Tibial nerve (tissue), 4 donors: ENCODE measurements around the gene FOXP4. TPM values are rescaled to one million over a fixed set of nuclear protein-coding genes. Genes with fewer than 3 reads are reported as not detected.

Source experiments
- DNase-seq, 2 donors: peaks; one replicate each; pipeline ENCODE4 v3.0.0-alpha.2; 2019; ENCODE audit warnings: low spot score in 2 of 2
- H3K27ac ChIP-seq, 4 donors: fragments of 200-600 bp; sonication (generic) in 3 of 4; one replicate each; pipeline ENCODE4 v1.5.1; 2017 to 2019; ENCODE audit warnings: mild to moderate bottlenecking in 1 of 4
- H3K27me3 ChIP-seq, 2 donors: fragments of 200-600 bp; sonication (generic) in 1 of 2; one replicate each; pipeline versions ENCODE4 v1.5.1 to v1.6.0; 2017 to 2019
- H3K36me3 ChIP-seq, 3 donors: fragments of 200-600 bp; sonication (generic); one replicate each; pipeline ENCODE4 v1.5.1; 2018 to 2019
- H3K4me1 ChIP-seq, 4 donors: fragments of 200-600 bp; sonication (generic) in 3 of 4; one replicate each; pipeline ENCODE4 v1.5.1; 2017 to 2019
- H3K4me3 ChIP-seq, 4 donors: fragments of 200-600 bp; sonication (generic) in 3 of 4; one replicate each; pipeline ENCODE4 v1.5.1; 2017 to 2019; ENCODE audit warnings: mild to moderate bottlenecking in 1 of 4, moderate library complexity in 1 of 4
- H3K9me3 ChIP-seq, 4 donors: fragments of 200-600 bp; sonication (generic) in 3 of 4; one replicate each; pipeline ENCODE4 v1.5.1; 2017 to 2019
- CTCF ChIP-seq, 5 experiments: fragments of 200-600 bp in 3 of 5; fragments of 450-650 bp in 2 of 5; sonication (generic) in 3 of 5; IDR thresholded peaks; one replicate each; pipeline ENCODE4 v1.5.1; 2016 to 2019; ENCODE audit warnings: antibody characterized with exemption in 5 of 5, mild to moderate bottlenecking in 3 of 5, moderate library complexity in 2 of 5
- EP300 ChIP-seq, 2 donors: sonication (generic); formaldehyde crosslinking; IDR thresholded peaks; one replicate each; pipeline ENCODE4 v1.6.1; 2017; ENCODE audit warnings: antibody characterized with exemption in 2 of 2, mild to moderate bottlenecking in 1 of 2
- POLR2A ChIP-seq, 2 donors: fragments of 450-650 bp; IDR thresholded peaks; one replicate each; pipeline ENCODE4 v1.6.1; 2017; ENCODE audit warnings: antibody characterized with exemption in 2 of 2, mild to moderate bottlenecking in 2 of 2, moderate library complexity in 2 of 2
- WGBS, 2 donors: methylation state at CpG; one replicate each; pipeline ENCODE4 v1.1.5; 2018; 5-methylcytosine and 5-hydroxymethylcytosine counted together
- total RNA-seq, 4 donors: library from RNA; depleted of rRNA; stranded (reverse); fragments of >200 nt; gene quantifications; one replicate each; pipeline ENCODE4 v1.1.0, GENCODE V29; 2016

Gene FOXP4
- total RNA-seq, 4 donors from 2014 or later, result 11.1 to 16.2 (median 14.7) TPM

DNA sequence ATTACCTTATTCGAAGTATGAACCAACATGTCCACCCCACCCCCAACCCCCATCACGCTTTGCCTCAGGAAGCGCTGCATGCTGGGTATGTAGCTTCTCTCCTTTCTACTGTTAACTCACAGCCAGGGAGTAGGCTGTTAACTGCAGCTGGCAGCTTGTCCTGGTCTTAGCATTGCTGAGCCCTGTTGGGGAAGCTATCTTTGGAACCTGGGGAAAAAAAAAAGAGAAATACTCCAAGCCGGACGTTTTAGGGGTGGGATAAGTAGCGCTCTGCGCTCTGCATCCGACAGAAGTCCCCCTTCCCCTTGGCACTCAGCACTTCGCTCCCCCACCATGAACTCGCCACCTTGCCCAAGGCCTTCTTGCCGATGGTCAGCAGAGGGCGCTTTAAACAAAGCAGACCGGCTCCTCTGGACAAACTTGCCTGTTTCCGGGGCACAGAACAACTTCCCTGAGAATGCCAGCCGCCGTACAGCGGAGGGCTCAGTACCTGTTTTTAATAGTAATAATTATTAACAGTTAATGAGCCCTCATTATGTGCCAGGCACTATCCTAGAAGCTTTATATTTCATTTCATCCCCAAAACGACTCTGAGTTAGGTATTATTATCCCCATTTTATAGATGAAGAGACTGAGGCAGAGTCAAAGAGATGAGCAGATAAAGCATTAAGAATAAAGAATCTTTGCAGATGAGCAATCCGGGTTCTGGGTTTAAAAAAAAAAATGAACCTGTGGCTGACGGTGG lies 56.9 kb downstream of the FOXP4 start:
- 5 to 9% methylated on average over 20 of the region's 20 CpGs for WGBS, 2 donors
- Histone ChIP-seq H3K27ac (peak overlapping the region in 1 of 4 donors; percentile 31), H3K4me1 (peaks cover 0 to 18% (median 5%) of the 10 kb centered on the region in 4 donors), H3K27me3 (no peaks in the 10 kb centered on the region), H3K4me3 (no peak overlapping the region), H3K9me3 (no peaks in the 10 kb centered on the region), H3K36me3 (peaks cover 0 to 34% (median 0%) of the 10 kb centered on the region in 3 donors)
- DNase-seq, result peak; percentile 31 to 77
- TF ChIP-seq POLR2A (IDR thresholded peaks at IDR 0.05), result no peak
- TF ChIP-seq CTCF (IDR thresholded peaks at IDR 0.05), result peak; percentile 86 to 91 (median 89)

DNA sequence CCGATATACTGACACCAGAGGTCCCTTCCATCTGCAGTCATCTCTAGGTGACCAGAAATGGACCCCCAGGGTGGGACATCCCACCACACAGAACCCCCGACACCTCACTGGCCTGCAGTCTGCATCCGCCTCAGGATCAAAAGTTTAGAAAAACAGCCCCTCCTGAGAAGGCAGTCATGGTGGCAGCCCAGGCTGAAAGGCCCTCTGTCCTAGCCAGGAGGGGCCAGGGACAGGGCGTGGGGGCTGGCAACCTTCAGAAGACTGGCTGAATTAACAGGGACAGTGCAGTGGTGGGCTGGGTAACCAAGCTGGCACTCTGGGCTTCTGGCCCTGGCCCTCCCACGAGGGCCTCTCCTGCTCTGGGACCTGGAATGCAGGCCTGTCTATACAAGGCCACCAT lies 57.8 kb downstream of the FOXP4 start:
- no peak for DNase-seq
- Histone ChIP-seq H3K4me3 (no peak overlapping the region), H3K9me3 (no peaks in the 10 kb centered on the region), H3K4me1 (peaks cover 0 to 18% (median 5%) of the 10 kb centered on the region in 4 donors), H3K27ac (no peak overlapping the region), H3K27me3 (no peaks in the 10 kb centered on the region), H3K36me3 (peaks cover 0 to 25% (median 0%) of the 10 kb centered on the region in 3 donors)
- 54 to 72% methylated on average over 3 to 5 of the region's 5 CpGs for WGBS, 2 donors
- no peak for TF ChIP-seq POLR2A (IDR thresholded peaks at IDR 0.05)
- TF ChIP-seq CTCF (IDR thresholded peaks at IDR 0.05), result no peak
- TF ChIP-seq EP300 (IDR thresholded peaks at IDR 0.05), result no peak

- no peak overlapping the region for H3K4me3 ChIP-seq
- no peak for DNase-seq
- 72 to 83% methylated on average over 3 of the region's 3 CpGs for WGBS, 2 donors
- no peaks in the 10 kb centered on the region for H3K9me3 ChIP-seq
- H3K36me3 ChIP-seq, result peaks cover 0 to 8% (median 0%) of the 10 kb centered on the region in 3 donors
- H3K27ac ChIP-seq, result no peak overlapping the region
- no peaks in the 10 kb centered on the region for H3K27me3 ChIP-seq
- peaks cover 0 to 18% (median 5%) of the 10 kb centered on the region in 4 donors for H3K4me1 ChIP-seq
- TF ChIP-seq EP300 (IDR thresholded peaks at IDR 0.05), result no peak
- no peak for TF ChIP-seq POLR2A (IDR thresholded peaks at IDR 0.05)
Observed at GRCh38 chr6:41605649-41606048, 59.5 kb downstream of the FOXP4 start.

GRCh38 chr6:41607036-41607435 lies 60.9 kb downstream of the FOXP4 start:
- H3K4me1 ChIP-seq, result peaks cover 0 to 17% (median 5%) of the 10 kb centered on the region in 4 donors
- no peaks in the 10 kb centered on the region for H3K9me3 ChIP-seq
- no peaks in the 10 kb centered on the region for H3K36me3 ChIP-seq
- TF ChIP-seq CTCF (IDR thresholded peaks at IDR 0.05) (no peak), POLR2A (IDR thresholded peaks at IDR 0.05) (no peak), EP300 (IDR thresholded peaks at IDR 0.05) (no peak)
- no peak overlapping the region for H3K27ac ChIP-seq
- DNase-seq, result no peak
- WGBS, 2 donors, result 95% methylated on average over 5 of the region's 5 CpGs
- no peaks in the 10 kb centered on the region for H3K27me3 ChIP-seq
- H3K4me3 ChIP-seq, result no peak overlapping the region

- TF ChIP-seq POLR2A (IDR thresholded peaks at IDR 0.05), result no peak
- no peak for TF ChIP-seq EP300 (IDR thresholded peaks at IDR 0.05)
- TF ChIP-seq CTCF (IDR thresholded peaks at IDR 0.05), result no peak
- Histone ChIP-seq H3K27me3 (no peaks in the 10 kb centered on the region), H3K36me3 (no peaks in the 10 kb centered on the region), H3K9me3 (no peaks in the 10 kb centered on the region), H3K4me1 (peaks cover 0 to 10% (median 3%) of the 10 kb centered on the region in 4 donors), H3K27ac (no peak overlapping the region), H3K4me3 (no peak overlapping the region)
- DNase-seq, result no peak
- 74 to 82% methylated on average over 9 of the region's 9 CpGs for WGBS, 2 donors
Observed at GRCh38 chr6:41607736-41608135, 61.6 kb downstream of the FOXP4 start.
